ENCODE measurements around the gene NRXN3.

GRCh38 chr14:78975734-78976133 lies 805.6 kb downstream of the NRXN3 start:
- TF ChIP-seq CTCF (tag by site-specific recombination; IDR thresholded peaks at IDR 0.05) (no peak), ZNF585B (tag by site-specific recombination; IDR thresholded peaks at IDR 0.05) (no peak), ELK4 (IDR thresholded peaks at IDR 0.05; ENCODE audit: borderline replicate concordance, low read depth, low read length) (no peak), ZNF114 (tag by site-specific recombination; IDR thresholded peaks at IDR 0.05) (no peak), ZBTB26 (tag by site-specific recombination; optimal IDR thresholded peaks at IDR 0.05) (no peak), SP2 (tag by site-specific recombination; IDR thresholded peaks at IDR 0.05) (no peak), ZFP3 (tag by site-specific recombination; IDR thresholded peaks at IDR 0.05; ENCODE audit: low read depth) (no peak)
- TF ChIP-seq, protein P1, sequence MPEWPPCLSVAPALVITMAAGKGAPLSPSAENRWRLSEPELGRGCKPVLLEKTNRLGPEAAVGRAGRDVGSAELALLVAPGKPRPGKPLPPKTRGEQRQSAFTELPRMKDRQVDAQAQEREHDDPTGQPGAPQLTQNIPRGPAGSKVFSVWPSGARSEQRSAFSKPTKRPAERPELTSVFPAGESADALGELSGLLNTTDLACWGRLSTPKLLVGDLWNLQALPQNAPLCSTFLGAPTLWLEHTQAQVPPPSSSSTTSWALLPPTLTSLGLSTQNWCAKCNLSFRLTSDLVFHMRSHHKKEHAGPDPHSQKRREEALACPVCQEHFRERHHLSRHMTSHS (tag by site-specific recombination; IDR thresholded peaks at IDR 0.05) = no peak
- TF ChIP-seq, protein P2, sequence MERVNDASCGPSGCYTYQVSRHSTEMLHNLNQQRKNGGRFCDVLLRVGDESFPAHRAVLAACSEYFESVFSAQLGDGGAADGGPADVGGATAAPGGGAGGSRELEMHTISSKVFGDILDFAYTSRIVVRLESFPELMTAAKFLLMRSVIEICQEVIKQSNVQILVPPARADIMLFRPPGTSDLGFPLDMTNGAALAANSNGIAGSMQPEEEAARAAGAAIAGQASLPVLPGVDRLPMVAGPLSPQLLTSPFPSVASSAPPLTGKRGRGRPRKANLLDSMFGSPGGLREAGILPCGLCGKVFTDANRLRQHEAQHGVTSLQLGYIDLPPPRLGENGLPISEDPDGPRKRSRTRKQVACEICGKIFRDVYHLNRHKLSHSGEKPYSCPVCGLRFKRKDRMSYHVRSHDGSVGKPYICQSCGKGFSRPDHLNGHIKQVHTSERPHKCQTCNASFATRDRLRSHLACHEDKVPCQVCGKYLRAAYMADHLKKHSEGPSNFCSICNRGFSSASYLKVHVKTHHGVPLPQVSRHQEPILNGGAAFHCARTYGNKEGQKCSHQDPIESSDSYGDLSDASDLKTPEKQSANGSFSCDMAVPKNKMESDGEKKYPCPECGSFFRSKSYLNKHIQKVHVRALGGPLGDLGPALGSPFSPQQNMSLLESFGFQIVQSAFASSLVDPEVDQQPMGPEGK (tag by site-specific recombination; IDR thresholded peaks at IDR 0.05) = no peak
